HUES6 (cell line): ENCODE results near the gene BAIAP2.
"Not testable (repeated sequence)": the region's sequence is repeated elsewhere in the genome, so short reads cannot be mapped to it uniquely, and the experiment has no call there.

Source experiments
- H3K27ac ChIP-seq: 2 replicates; pipeline ENCODE4 v1.7.0; 2013; ENCODE audit warnings: low read depth, mild to moderate bottlenecking, low read length, inconsistent platforms
- H3K27me3 ChIP-seq: 2 replicates; pipeline ENCODE4 v1.6.1; 2013; ENCODE audit warnings: low read length; ENCODE audit not compliant: control insufficient read depth, insufficient read depth
- H3K36me3 ChIP-seq: 2 replicates; pipeline ENCODE4 v1.6.1; 2013; ENCODE audit warnings: low read length; ENCODE audit not compliant: control insufficient read depth, insufficient read depth
- H3K4me1 ChIP-seq: 2 replicates; pipeline ENCODE4 v1.6.1; 2013; ENCODE audit warnings: low read length; ENCODE audit not compliant: control insufficient read depth, insufficient read depth
- H3K4me3 ChIP-seq: 2 replicates; pipeline ENCODE4 v1.5.1; 2013; ENCODE audit warnings: low read depth, low read length
- H3K9ac ChIP-seq: one replicate; pipeline ENCODE4 v1.6.1; 2013; ENCODE audit warnings: mild to moderate bottlenecking, low read length
- H3K9me3 ChIP-seq: 2 replicates; pipeline ENCODE4 v1.6.1; 2013; ENCODE audit warnings: low read depth, low read length; ENCODE audit not compliant: control insufficient read depth, insufficient read depth

The BAIAP2 gene

DNA sequence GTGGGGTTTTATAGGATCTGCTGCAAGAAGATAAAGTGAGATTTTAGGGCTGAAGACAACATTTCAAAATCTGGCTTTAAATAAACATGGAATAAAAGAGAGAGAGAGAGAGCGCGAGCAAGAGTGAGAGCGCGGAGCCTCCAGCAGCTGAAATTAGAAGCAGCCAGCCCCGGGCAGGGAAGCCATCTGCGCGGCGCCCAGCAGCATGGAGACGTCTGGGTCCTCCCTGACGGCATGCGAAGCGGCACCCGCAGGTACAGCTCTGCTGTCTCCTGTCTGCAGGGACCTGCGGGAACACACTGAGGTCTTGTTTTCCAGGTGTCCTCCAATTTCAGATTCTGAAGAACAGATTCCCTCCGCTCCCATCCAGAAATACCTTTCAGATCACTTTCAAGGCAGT is 7.9 kb upstream of the BAIAP2 start:
- Histone ChIP-seq H3K4me3 (no peak overlapping the region), H3K27ac (no peak overlapping the region), H3K27me3 (0 out of 2 replicates have a peak, but pooled peaks cover 3% of the 10 kb centered on the region), H3K9me3 (peaks cover 5% of the 10 kb centered on the region; the same call in 1 of the 2 replicates), H3K4me1 (peaks cover 7% of the 10 kb centered on the region; the same call in 1 of the 2 replicates), H3K36me3 (no peaks in the 10 kb centered on the region), H3K9ac (no peak overlapping the region)

DNA sequence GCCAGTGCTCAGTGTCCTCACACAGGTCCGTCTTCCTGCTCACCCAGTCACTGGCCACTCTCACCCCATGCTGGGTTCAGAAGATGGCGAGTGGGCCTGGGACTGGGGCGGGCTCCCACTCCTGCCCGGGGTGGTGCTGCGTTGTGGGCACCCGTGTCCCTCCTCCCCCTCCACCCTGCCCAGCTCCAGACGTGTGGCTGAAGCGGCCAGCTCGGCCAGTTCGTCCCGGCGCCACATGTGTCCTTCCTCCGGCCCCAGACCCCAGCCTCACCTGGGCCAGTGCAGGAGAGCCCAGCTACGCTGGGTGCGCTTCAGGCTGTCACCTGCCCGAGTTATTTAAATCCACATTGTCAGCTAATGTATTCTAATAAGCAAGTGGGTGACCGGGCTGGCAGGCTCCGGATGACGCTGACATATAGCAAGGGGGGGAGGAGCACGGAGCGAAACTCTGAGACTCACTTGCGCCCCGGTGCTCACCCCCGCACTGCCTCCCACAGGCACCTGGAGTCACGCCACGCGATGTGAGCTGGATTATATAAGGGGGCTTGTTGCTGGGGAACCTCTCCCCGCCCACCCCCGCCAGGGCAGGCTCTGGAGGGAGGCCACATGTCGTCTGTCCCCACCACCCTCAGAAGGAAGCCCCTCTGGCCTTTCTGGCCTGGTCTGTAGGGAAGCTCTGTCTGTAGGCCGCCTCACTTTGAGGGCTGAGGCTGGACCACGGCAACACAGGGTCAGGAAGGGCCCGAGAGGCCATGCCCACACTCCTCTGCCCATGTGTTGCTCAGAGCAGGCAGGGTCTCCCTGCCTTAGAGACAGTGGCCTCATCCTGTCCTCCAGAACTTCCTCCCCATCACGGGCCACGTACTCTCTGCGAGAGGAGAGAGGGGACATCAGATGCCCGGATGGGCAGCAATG is 7.1 kb upstream of the BAIAP2 start:
- Histone ChIP-seq H3K9me3 (peaks cover 5% of the 10 kb centered on the region; the same call in 1 of the 2 replicates), H3K36me3 (no peaks in the 10 kb centered on the region), H3K4me3 (no peak overlapping the region), H3K27ac (no peak overlapping the region), H3K9ac (no peak overlapping the region), H3K27me3 (peaks cover 4% of the 10 kb centered on the region; the same call in 1 of the 2 replicates), H3K4me1 (peaks cover 7% of the 10 kb centered on the region; the same call in 1 of the 2 replicates)

DNA sequence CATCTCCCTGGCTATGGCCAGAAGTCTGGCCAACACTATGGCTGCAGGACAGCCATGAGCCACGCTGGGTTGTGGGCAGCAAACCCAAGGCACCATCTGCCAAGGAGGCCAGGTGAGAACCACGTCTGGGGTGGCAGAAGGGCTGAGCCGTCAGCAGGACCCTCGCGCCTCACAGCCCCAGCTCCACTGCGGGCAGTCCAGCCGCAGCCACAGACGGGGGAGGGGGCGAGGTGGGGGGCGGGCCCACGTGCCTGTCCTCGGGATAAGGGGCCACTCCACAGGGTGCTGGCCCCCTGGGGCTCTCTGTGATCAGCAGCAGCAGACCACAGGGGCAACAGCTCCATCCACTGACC is 6.5 kb upstream of the BAIAP2 start:
- Histone ChIP-seq H3K9me3 (peaks cover 5% of the 10 kb centered on the region; the same call in 1 of the 2 replicates), H3K9ac (no peak overlapping the region), H3K4me1 (peaks cover 11% of the 10 kb centered on the region; the same call in 1 of the 2 replicates), H3K36me3 (no peaks in the 10 kb centered on the region), H3K27ac (no peak overlapping the region), H3K27me3 (peaks cover 8% of the 10 kb centered on the region; the same call in 1 of the 2 replicates), H3K4me3 (no peak overlapping the region)

GRCh38 chr17:81029859-81030258 is 5.1 kb upstream of the BAIAP2 start:
- H3K27ac ChIP-seq = no peak overlapping the region
- no peak overlapping the region for H3K9ac ChIP-seq
- peaks cover 5% of the 10 kb centered on the region; the same call in 1 of the 2 replicates for H3K9me3 ChIP-seq
- no peak overlapping the region for H3K4me3 ChIP-seq
- H3K27me3 ChIP-seq = peaks cover 15% of the 10 kb centered on the region
- peaks cover 14% of the 10 kb centered on the region for H3K4me1 ChIP-seq
- H3K36me3 ChIP-seq = no peaks in the 10 kb centered on the region

DNA sequence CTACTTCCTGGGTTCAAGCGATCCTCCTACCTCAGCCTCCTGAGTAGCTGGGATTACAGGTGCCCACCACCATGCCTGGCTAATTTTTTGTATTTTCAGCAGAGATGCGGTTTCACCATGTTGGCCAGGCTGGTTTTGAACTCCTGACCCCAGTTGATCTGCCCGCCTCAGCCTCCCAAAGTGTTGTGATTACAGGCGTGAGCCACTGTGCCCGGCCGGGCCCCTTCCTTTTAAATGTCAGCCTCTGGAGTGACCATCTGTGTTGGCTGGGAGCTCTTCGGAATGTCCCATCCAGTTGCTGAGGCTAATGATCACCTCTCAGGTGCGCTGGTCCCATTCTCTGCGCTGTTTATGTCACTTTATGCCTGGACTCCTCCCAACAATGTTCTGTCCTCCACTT is 4.6 kb upstream of the BAIAP2 start:
- not testable (repeated sequence) for H3K9ac ChIP-seq, H3K4me3 ChIP-seq, H3K9me3 ChIP-seq, H3K27ac ChIP-seq, H3K36me3 ChIP-seq
- Histone ChIP-seq H3K4me1 (peaks cover 14% of the 10 kb centered on the region), H3K27me3 (peaks cover 15% of the 10 kb centered on the region)

DNA sequence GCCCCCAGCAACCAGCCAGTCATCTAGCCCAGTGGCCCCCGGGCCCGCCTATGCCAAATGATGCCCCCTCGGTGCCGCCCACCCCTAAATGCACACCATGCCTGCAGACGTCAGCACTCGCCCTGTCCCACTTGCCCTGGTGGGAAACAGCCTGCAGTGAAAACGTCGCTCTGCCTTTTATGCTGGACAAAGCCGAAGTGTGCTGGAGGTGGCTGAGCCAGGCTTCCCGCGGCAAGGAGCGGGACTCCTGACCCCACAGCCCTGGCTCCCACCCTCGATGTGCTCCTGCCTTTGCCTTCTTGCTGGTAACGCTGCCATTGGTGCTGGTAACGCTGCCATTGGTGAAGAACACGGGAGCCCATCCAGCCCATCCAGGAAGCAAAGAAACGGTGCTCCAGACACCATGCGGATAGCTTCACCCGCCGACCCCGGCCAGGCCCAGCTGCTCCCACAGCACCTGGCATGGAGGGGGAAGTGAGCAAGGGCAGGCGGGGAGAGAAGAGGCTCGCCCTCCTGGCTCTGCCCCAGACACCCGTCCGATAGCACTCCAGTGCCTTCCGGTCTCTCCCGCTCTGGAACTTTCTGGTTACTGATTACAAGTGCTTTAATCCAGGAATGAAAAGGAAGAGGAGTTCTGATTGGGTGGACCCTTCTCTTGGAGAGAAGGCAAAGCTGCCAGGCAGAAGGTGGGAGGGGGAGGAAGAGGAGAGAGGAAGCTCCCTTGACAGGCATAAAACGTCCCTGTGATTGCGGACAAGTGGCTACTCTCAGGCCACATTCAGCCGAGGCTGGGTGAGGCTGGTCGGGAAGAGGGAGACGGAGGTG is 4.0 kb upstream of the BAIAP2 start:
- Histone ChIP-seq H3K9ac (no peak overlapping the region), H3K4me3 (no peak overlapping the region), H3K4me1 (peaks cover 15% of the 10 kb centered on the region), H3K27ac (no peak overlapping the region), H3K36me3 (no peaks in the 10 kb centered on the region), H3K9me3 (peaks cover 5% of the 10 kb centered on the region; the same call in 1 of the 2 replicates), H3K27me3 (peaks cover 18% of the 10 kb centered on the region)

DNA sequence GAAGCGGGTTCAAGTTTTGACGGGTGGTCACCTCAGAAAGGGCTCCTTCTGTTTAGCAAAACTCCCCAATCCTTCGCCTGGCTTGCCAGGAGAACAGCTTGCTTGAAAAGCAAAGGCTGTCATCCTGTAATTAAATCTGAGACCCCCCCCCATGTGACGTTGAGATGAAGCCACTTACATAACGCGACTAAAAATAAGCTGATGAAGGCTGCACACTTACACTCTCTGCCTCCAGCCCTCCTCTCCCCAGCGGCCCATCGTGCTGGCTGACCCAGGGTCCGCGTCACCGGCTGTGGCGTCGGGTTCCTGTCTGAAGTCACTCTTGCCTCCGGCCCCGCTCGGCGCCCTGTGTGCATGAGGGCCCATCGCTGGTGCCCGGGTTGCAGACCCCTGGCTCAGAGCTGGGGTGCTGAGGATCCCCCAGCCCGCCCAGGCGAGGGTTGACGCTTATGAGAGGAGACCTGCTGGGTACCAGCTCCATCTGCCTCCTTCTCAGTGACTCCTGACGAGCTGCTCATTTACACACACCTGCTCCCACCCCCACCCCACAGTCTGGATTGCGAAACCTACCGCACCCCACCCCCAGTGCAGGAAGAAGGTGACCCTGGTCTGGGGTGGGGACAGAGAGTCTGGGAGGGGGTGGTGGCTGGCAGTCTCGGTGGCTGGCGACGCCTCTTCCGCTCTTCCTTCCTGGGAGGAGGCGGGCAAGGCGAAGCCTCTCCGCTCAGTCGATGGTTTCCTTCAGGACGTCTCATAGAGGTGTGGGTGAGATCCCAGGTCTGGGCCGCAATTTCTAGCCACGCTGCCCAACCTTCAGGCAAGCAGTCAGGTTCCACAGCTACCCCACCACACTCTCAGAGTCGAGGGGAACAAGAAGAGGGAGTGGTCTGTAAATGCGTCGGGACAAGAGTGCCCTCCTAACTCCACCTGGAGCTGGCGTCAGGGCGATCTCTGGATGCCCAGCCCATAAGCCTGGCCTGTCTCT is 3.1 kb upstream of the BAIAP2 start:
- H3K27me3 ChIP-seq = peaks cover 27% of the 10 kb centered on the region

DNA sequence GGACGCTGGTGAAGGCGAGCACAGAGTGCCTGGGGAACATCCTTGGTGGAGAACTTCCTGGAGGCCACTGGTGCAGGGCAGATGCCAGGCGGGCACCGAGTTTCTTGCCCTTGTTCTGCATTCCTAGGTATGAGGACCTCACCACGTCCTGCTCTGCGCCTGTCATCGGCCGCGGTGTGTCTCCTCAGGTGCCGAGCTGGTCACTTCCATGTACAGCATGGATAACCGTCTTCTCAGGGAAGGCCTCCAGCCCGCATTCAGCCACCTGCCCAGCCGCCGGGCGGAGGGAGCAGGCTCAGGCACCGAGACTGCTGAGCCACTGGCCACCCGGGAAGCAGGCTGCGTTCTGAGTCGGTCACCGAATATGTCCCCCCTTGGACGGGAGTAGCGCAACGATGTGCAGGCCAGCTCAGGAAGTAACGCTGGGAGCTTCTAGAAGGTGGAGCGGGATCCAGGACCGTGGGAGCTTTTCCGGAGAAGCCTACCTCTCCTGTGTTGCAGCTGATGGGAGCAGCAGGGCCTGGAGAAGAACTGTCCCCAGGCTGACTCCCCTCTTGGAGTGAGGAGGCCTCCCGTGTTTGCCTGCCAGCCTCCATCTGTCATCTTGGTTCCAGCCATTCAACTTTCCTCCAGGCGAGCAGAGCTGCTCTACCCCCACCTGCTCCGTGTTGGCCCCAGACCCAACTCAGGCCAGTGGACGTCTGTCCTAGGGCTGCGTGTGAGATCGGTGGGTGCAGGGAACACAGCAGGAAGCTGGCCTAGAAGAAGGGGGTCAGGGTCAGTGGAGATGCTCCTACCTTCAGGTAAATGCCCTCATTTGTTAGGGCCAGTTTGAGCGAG is 2.1 kb upstream of the BAIAP2 start:
- Histone ChIP-seq H3K4me3 (no peak overlapping the region; the same call in 1 of the 2 replicates), H3K36me3 (no peaks in the 10 kb centered on the region), H3K27me3 (peaks cover 27% of the 10 kb centered on the region), H3K4me1 (peaks cover 23% of the 10 kb centered on the region), H3K9ac (no peak overlapping the region), H3K27ac (no peak overlapping the region), H3K9me3 (no peaks in the 10 kb centered on the region)

More for the DNA sequence above, 3.1 kb upstream of the BAIAP2 start:
- Histone ChIP-seq H3K9me3 (peaks cover 3% of the 10 kb centered on the region; the same call in 1 of the 2 replicates), H3K27ac (no peak overlapping the region), H3K9ac (no peak overlapping the region), H3K4me1 (peaks cover 23% of the 10 kb centered on the region), H3K36me3 (no peaks in the 10 kb centered on the region), H3K4me3 (no peak overlapping the region)

- Histone ChIP-seq H3K27ac (no peak overlapping the region), H3K4me3 (peak overlapping the region; percentile 71)
These were observed 1.3 kb upstream of the BAIAP2 start for GRCh38 chr17:81033535-81034167.

More at GRCh38 chr17:81033535-81034167, 1.3 kb upstream of the BAIAP2 start:
- H3K27me3 ChIP-seq = peaks cover 27% of the 10 kb centered on the region
- H3K36me3 ChIP-seq = no peaks in the 10 kb centered on the region
- no peaks in the 10 kb centered on the region for H3K9me3 ChIP-seq
- peak overlapping the region; percentile 10 for H3K9ac ChIP-seq
- H3K4me1 ChIP-seq = peaks cover 19% of the 10 kb centered on the region
